Hematopoietic multipotent progenitor cell treated with erythropoietin and hydrocortisone succinate and interleukin-3 and kit ligand, for 17 days (in vitro differentiated cells): Measurements from ENCODE around the gene TMEM184A.

Experiments used
- DNase-seq: peaks from one replicate; pipeline ENCODE4 v3.0.0-alpha.2; 2015; ENCODE audit warnings: low spot score

TMEM184A gene

DNA sequence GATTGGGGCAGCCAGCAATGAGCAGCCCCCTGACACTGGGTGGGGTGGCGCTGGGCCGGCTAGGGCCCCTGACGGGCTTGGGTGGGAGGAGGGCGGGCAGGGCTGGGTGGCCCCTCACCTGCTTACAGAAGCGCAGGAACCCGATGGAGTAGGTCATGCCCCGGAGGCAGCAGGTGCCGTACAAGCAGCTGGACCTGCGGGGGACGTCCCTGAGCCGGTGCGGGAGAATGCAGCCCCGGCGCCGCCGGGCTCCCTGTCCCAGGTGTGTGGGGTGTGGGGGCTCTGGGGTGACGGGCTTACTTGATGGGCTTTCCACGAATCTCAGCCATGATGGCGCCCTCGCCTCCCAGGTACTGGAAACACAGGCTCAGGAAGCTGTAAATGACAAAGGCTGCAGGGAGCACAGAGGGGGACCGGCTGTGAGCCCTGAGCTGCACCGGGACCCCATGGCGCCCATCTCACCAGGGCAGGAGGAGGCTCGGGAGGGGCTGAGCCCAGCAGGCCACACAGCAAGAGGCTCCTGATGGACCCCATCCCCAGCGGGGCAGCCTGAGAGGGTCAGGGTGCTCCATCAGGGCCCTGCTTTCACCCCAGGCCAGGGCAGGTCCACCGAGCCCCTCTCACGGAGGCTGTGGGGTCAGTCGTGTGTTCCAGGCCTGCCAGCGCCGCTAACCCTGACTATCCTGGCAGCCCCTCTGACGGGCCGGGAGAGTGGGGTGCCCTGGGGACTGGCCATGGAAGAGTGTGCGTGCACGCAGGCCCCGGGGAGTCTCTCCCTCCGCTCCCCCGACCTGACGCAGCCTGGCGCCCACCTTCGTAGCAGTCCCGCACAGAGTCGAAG, 5.8 kb downstream of the TMEM184A start:
- no peak for DNase-seq

DNA sequence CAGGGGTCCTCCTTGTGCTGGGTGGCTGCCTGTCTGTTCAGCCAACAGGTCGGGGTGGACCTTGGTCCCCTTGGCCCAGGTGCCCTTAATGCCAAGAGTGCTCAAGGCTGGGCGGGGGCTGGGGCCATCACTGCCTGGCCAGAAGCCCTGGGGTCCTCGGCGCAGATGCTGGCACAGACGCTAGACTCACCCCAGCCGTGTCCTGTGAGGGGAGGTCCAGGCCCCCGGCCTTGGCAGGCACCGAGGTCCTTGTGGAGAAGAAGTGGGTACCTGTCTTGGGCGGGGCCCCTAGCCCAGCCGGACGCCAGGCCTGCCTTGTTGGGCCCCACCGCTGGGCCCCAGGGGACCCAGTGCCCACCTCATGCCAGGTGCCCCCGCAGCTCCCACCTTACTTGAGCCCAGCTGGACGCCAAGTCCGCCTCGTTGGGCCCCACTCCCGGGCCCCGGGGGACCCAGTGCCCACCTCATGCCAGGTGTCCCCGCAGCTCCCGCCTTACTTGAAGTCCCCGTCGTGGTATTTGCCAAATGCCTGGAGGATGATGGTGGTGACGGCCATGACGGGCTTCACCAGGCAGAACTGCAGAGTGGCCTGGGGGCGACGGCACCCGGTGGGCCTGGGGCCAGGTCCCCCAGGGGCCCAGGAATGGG, 6.5 kb downstream of the TMEM184A start:
- no peak for DNase-seq

DNA sequence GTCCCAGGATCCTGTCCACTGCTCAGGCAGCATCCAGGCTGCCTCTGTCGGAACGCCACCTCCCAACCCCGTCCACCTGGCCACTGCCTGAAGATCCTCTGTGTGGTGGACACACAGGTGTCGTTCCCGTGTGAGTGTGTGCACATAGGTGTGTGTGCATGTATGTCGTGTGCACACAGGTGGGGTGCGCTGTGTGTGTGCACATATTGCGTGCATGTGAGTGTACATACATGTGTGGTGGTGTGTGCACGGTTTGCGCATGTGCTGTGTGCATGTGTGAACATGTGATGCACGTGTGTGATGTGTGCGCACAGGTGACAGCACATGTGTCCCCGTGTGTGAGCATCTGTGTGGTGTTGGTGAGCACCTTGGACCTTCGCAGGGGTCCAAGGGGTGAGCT, 7.1 kb downstream of the TMEM184A start:
- DNase-seq: no peak

DNA sequence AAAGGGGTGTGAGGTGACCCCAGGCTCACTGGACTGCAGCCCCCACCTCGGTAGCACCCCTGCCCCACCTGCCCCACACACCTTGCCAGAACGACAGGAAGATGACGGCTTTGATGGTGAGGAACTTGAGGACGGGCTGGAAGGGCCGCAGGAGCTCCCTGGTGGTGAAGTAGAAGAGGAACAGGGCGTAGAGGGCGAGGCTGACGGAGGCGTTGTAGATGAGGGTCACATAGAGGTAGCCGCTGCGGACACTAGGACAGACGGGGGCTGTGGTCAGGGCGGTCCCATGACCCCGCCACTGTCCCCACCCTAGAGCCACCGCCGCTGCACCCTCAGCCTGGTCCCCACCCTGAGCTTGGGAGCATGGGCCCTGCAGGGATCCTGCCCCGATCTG, 7.6 kb downstream of the TMEM184A start:
- peak; percentile 33 for DNase-seq

DNA sequence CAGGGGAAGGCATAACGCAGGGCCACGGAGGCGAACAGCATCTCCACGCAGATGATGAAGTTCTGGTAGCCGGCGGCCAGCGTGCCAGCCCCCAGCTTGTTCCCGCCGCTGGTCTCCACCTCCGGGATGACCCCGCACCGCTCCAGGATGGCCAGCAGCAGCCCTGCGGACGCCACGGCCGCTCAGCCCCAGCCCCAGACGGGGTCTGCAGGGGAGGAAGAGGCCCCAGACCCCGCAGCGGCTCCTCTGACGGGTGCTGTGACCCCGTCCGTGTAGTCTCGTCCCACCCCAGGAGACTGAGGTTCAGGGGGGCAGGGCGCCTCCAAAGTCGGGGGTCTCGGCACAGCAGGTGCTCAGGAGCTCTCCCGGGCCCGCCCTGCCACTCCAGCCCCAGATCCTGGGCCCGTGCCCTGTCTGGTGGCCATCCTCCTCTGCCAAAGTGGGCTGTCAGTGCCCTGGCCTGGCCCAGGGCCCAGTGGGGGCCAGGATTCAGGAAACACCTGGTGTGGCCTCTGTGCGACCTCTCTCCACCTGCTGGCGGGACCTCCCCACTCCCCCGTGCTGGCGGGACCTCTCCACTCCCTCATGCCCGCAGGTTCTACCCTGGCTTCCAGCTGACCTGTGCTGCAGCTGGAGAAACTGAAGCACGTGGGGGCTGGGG, 8.1 kb downstream of the TMEM184A start:
- DNase-seq: no peak

DNA sequence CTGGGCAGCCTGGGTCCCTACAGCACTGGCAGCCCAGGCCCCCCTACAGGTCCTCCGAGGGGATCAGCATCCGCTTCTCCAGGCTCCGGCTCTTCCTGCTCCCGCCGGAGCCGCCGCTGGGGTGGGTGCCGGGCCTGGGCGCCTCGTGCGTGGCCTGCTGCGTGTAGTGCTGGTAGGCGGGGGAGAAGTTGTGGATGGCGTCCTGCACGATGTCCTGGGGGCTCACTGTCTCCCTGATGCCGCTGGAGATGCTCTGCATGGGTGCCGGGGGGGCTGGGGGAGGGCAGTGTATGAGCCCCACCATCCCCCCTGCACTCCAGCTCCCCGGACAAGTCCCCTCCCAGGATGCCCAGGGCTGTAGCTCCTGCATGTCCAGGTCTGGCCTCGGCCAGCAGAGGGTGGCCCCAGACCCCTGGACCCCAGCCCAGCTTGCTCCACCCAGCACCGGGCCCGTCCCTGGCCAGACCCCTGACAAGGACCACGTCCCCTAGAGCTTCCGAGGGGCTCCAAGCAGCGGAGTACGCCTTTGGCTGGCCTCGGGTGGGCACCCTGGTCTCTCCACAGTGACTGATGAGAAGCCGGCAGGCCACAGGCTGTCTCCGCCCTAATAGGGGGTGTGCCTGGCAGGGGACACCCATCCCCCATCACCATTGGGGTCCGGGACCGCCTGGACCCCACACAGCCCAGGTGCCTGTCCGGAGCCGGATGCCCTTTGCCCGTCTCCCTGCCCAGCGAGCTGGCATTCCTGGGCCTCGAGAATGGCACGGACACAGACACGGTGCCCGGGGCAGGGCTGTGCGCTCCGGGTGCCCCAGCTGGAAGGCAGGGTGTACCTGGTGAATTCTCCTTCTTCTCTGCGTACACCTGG, 8.9 kb downstream of the TMEM184A start:
- DNase-seq: no peak

DNA sequence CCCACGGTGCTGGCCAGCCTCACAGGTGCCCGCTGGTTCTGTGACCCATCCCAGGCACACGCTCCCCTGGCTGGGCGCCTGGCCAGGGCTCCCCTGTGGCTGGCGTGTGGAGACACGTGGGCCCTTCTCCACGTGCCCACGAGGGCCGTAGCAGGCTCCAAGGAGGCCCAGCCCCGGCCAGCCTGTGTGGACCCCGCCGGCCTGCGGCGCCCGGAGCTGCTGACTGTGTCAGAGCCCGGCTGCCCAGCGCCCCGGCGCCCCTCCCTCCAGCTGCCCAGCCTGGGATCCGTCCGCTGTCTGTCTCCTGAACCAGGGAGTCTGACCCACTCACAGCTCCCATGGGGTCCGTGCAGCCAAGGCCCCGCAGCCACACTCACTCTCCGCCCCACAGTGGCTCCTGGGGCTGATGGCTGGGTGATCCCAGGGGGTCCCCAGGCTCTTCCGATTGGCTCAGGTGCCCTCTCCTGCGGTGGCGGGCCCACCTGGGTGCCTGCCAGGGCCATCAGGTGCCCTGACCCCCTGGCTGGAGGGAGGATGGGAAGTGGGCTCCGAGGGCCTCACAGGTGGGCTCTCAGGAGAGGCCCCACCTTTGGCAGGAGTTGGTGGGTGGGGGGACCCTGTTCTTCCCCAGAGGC, 9.6 kb downstream of the TMEM184A start:
- DNase-seq: no peak

DNA sequence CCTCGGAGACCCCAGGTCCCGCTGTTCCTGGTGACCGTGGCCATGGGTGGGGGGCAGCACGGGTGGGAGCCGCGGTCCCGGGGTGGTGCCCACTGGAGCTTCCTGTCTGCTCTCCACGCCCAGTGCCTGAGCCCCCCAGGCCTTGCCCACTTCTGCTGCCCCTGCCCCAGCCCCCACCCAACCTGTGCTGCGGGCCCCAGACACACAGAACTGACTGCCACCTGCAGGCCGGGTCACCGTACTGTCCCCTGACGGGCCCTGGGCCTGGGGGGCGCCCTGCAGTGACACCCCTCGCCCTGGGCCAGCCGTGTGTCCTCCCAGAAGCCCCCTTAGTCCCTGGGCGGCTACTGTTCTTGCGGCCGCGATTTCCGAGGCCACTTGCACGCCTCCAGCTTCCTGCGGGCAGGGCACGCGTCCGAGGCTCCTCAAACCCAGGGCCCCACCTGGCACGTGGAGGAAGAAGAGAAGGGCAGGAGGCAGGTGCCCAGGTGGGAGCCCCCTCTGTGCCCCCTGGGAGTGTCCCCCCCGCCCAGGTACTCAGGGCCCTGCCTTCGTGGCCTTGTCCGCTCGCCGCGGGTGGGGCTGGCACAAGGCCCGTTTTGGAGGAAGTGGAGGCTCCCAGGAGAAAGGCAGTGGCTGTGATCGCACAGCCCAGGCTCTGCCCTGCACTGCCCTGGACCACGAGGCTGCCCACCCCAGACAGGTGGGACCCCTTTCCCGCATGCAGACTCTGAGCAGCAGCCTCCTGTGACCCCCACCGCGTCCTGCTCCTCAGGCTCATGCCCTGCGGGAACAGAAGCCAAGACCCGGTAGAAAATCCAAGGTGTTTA, 10.4 kb downstream of the TMEM184A start:
- DNase-seq: no peak

DNA sequence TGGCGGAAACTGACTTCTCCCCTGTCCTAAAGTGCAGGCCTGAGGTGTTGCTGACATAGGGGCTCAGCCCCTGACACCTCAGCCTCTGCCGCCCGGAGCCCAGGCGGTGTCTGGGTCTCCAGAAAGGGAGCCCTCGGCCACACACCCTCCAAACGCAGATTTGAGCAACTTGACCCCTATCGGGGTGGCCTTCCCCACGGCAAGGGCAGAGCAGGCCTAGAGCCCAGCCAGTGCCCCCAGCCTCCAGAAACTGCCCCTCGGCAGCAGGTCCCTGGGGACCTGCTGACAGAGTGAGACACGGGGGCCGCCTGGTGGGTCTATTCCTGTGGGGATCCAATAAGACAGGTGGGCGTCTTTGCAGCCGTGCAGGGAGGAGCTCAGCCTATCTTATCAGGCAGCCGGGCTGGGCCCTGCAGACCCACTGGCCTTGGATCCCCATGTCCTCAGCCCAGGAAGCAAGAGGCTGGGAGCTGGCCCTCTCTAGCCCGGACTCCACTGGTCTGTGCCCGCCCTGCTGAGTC, 11.0 kb downstream of the TMEM184A start:
- no peak for DNase-seq

DNA sequence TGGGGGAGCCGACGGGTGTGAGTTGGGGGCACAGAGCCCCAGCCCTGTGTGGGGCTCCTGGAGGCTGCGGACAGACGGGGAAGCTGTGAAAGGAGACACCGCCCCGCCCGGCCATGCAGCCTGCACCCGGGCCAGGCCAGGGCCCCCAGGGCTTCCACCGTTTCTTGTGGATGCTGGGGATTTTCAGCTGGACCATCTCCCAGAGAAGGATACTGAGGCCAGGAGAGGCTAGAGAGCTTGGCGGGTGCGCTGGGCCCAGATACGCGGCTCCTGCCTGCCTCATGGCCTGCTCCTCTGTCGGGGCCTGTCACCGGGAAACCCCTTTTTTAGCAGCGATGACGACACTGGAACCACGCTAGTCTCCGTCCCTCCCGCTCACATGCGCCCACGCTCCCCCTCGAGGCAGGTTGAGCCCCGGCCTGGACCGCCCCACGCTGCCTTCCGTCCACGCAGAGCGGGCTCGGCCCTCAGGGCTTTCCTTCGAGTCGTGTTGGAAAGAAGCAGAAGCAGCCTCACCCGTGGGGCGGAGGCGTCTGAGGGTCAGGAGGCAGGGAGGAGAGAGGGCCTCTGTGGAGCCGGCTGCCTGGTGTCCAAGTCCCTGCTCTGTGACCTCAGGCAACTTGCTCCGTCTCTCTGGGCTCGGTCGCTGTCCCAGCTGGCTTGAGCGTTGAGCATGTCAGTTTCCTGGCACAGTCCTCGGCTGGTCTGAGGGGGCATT, 11.7 kb downstream of the TMEM184A start:
- DNase-seq: no peak

DNA sequence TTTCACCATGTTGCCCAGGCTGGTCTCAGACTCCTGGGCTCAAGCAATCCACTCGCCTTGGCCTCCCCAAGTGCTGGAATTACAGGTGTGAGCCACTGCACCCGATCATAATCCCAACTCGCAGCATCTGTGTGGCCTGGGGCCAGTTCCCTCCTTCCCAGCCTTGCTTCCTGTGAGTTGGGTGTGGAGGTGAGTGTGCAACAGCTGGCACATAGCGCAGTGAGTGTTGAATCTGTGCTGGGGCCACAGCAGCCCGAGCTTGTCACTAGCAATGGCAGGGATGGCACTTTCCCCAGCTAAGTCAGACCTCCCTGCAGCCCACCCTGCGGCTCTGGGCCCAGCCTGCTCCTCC, 12.2 kb downstream of the TMEM184A start:
- no peak for DNase-seq

DNA sequence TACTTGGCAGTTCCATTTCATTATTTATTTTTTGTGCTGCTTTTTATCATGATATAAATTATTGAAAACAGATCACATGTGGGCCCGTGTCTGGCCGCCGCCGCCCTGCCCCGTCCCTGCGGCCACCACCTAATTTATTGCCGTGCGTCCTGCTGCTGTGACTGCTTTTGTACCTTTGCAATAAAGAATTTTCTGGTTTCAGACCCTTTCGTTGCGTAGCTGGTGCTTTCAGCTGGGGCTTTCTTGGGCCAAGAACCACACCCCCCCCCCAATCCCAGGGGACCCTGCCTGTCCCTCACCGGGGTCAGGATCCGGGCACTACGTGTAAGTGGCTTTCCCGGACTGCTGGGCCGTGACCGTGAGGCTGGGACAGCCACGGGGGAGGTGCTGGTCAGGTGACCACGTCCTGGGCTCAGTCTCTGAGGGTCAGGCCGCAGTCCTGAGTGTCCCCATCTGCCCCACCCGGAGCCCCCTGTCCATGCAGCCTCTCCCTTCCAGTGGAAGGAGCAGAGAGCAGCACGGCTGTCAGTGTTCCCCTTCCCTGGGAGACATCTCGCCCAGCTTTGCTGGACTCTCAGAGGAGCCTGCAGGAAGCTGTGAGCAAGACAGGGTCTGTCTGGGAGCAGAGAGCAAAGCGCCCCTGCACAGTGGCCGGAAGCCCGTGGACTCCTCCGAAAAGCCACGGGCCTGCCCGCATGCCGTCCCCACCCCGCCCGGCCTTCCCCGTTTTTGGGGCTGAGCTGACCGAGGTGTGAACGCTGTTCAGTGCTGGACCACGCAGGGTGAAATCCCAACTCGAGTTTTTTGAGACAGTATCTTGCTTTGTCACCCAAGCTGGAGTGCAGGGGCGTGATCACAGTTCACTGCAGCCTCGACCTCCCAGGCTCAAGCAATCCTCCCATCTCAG, 12.9 kb downstream of the TMEM184A start:
- no peak for DNase-seq

DNA sequence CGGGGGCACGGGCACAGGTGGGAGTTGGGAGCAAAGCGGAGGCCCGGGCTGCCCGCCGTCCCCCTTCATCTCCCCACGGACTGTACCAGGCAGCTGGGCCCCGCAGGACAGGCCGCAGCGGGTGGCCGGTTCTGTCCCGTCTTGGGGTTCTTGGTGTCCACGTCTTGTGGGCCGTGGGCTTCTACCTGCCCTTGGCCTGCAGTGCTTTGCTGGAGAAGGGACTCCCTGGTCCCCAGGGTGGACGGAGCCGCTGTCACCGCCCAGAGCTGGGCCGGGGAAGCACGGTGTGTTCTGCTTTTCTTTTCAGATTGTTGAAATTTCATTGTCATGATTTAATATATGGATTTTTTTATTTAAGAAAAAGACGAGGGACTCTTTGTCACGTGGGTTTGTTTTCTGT, 13.7 kb downstream of the TMEM184A start:
- DNase-seq: no peak

DNA sequence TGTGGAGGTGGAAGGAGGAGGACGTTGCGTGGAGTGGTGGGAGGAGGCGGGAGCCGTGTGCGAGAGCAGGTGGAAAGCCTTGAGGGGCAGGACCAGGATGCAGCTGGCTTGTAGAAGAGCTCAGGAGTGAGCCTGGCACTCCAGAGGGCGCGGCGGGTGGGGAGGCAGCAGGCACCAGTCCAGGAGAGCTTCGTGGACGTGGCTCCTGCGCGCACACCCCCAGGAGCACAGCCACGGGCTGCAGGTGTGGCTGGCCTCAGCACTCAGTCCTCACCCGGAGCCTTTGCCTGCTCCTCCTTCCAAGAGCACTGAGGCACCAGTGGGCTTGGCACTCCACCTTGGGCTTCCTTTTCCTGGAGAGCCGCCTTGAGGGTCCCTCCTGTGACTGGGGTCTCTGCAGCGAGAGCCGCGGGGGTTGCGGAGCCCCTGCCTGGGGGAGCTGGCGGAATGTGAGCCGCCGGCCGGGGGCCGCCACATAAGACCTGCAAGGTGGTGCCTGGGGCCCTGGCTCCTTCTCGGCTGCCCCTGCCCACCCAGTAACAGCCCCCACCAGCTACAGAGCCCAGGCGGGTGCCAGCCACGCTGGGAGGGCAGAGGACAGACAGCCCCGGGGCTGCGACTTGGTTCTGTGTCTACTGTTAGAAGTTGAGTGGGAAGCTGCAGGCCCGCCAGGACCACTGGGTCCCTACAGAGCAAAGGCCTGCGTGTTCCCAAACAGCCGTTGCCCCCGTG, 14.4 kb downstream of the TMEM184A start:
- DNase-seq: no peak

DNA sequence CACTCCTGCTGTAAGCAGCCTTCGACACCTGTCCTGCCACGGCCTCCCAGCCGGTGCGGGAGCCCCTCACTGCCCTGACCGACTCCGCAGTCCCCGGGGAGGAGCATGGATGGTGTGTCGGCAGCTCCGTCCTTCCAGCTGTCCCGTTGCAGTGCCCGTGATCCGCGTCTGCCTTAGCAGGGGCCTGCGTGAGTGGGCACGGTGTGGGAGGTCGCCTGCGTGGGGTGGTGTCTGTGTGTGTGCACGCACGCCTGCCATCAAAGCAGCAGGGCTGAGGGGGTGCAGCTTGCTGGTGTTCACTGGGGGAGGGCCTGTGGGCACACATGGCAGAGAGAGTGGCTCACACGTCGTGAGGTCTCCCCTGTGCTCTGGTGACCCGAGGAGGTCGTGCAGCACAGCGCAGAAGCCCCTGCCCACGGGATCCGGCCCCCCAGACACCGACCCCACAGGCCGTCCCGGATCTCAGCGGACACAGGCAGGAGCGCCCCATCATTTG, 15.2 kb downstream of the TMEM184A start:
- no peak for DNase-seq

DNA sequence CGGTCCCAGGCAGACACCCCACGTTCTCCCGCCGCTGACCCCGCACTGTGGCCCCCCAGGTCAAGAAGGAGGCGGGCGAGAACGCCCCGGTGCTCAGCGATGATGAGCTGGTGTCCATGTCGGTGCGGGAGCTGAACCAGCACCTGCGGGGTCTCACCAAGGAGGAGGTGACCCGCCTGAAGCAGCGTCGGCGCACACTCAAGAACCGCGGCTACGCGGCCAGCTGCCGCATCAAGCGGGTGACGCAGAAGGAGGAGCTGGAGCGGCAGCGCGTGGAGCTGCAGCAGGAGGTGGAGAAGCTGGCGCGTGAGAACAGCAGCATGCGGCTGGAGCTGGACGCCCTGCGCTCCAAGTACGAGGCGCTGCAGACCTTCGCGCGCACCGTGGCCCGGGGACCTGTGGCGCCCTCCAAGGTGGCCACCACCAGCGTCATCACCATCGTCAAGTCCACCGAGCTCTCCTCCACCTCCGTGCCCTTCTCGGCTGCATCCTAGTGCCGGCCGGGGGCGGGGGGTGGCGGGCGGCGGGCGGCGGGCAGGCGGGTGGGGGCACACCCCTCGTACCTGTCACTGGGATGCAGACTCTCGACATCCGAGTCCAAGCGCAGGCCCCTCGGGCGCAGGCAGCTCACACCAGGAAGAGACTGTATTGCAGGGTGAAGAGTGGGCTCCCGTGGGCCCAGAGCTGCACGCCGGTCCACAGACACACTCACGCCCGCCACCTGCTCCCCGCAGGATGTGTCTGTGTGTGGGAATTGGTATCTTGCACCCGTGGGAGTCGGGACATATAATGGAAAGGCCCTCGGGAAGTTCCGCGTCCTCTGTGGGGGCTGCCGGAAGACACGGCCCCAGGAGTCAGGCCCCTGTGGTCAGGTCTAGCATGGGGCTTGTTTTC, 15.9 kb downstream of the TMEM184A start:
- DNase-seq: no peak
